Panc1 (cell line): Measurements from ENCODE around the gene RCOR1. TPM values are rescaled to one million over a fixed set of nuclear protein-coding genes. Genes with fewer than 3 reads are reported as not detected.

Experiments used
- ATAC-seq: fragments of 200-7000 bp; cut with Tn5 transposase; 2 replicates; pipeline ENCODE4 v1.9.1; 2020; ENCODE audit warnings: mild to moderate bottlenecking, moderate library complexity
- BruUV-seq: library from RNA; stranded (reverse); fragments of 400-500 nt; replicated peaks from 2 replicates; lab custom pipeline; 2021; lab: Mats Ljungman, UMichigan
- CTCF ChIA-PET: fragments of 300-600 bp; sonication (Branson Sonifier 250); formaldehyde crosslinking; loops from one replicate; lab custom pipeline; 2022; ENCODE audit warnings: antibody characterized with exemption; lab: Charles Lee
- POLR2A ChIA-PET: fragments of 300-600 bp; sonication (Branson Sonifier 250); formaldehyde crosslinking; loops from one replicate; lab custom pipeline; 2022; ENCODE audit warnings: antibody characterized with exemption; lab: Charles Lee
- DNase-seq: peaks from one replicate; pipeline ENCODE4 v3.0.0-alpha.2; 2010; ENCODE audit warnings: low read depth, low spot score
- H3K27ac ChIP-seq: 2 replicates; pipeline ENCODE4 v1.5.1; 2011; ENCODE audit warnings: mild to moderate bottlenecking, low read length, inconsistent platforms
- H3K27me3 ChIP-seq: fragments of 200-500 bp; sonication (Bioruptor generic); 2 replicates; pipeline ENCODE4 v1.6.0; 2014; ENCODE audit warnings: low read length, inconsistent platforms; ENCODE audit not compliant: control insufficient read depth, insufficient read depth
- H3K36me3 ChIP-seq: fragments of 200-500 bp; sonication (Bioruptor generic); 2 replicates; pipeline ENCODE4 v1.5.1; 2014; ENCODE audit warnings: inconsistent platforms, mild to moderate bottlenecking, low read length, moderate library complexity; ENCODE audit not compliant: control insufficient read depth, insufficient read depth
- H3K4me1 ChIP-seq: 2 replicates; pipeline ENCODE4 v1.5.1; 2011; ENCODE audit warnings: inconsistent platforms, mild to moderate bottlenecking, low read length, moderate library complexity; ENCODE audit not compliant: control insufficient read depth, insufficient read depth
- H3K4me3 ChIP-seq, 2 experiments: 2 replicates each; pipeline ENCODE4 v1.5.1; 2011 to 2012; ENCODE audit warnings: low read depth in 2 of 2, low read length in 2 of 2, mild to moderate bottlenecking in 2 of 2, inconsistent platforms in 1 of 2, moderate library complexity in 1 of 2
- H3K9me3 ChIP-seq: fragments of 200-500 bp; sonication (Bioruptor generic); 2 replicates; pipeline ENCODE4 v1.5.1; 2014; ENCODE audit warnings: low read depth, mild to moderate bottlenecking, inconsistent platforms, low read length, moderate library complexity; ENCODE audit not compliant: control insufficient read depth, insufficient read depth
- POLR2AphosphoS5 ChIP-seq: IDR thresholded peaks from 2 replicates; pipeline ENCODE4 v1.6.1; 2012; ENCODE audit warnings: mild to moderate bottlenecking, low read depth, low read length, moderate library complexity
- REST ChIP-seq, 2 experiments: IDR thresholded peaks; 2 replicates each; pipeline ENCODE4 v1.6.1; 2011 to 2012; ENCODE audit warnings: low read depth in 2 of 2, control low read depth in 1 of 2, low read length in 1 of 2, mild to moderate bottlenecking in 1 of 2, moderate library complexity in 1 of 2; ENCODE audit not compliant: insufficient read depth in 1 of 2
- SIN3A ChIP-seq: IDR thresholded peaks from 2 replicates; pipeline ENCODE4 v1.6.1; 2012; ENCODE audit warnings: low read depth, mild to moderate bottlenecking, low read length, moderate library complexity, borderline replicate concordance; ENCODE audit not compliant: insufficient read depth
- TCF7L2 ChIP-seq: IDR thresholded peaks from 2 replicates; pipeline ENCODE4 v1.6.1; 2011; ENCODE audit warnings: mild to moderate bottlenecking, low read depth, low read length, inconsistent platforms
- in situ Hi-C: cut with HindIII; loops from 2 replicates; pipeline ENCODE4 v1.10.0; 2016; ENCODE audit warnings: low sequenced_read_pairs, low pct_unique_long_range_greater_than_20kb
- intact Hi-C: fragments of 100-400 bp; cut with micrococcal nuclease; formaldehyde crosslinking; loops from one replicate; pipeline ENCODE4 v1.10.0; 2022; ENCODE audit not compliant: unreplicated experiment
- total RNA-seq: library from RNA; stranded (reverse); gene quantifications from one replicate; pipeline ENCODE4 v1.2.1, GENCODE V29; 2021; ENCODE audit not compliant: unreplicated experiment
- TF ChIP-seq, protein P1 (sequence below): fragments of 450-650 bp; IDR thresholded peaks from 2 replicates; pipeline ENCODE4 v1.5.1; 2017; ENCODE audit warnings: mild to moderate bottlenecking

Gene RCOR1
- total RNA-seq, 1 experiment from 2014 or later = 27.1 TPM

GRCh38 chr14:102610968-102611811 is 18.7 kb downstream of the RCOR1 start:
- no peak for ATAC-seq
- H3K27ac ChIP-seq = no peak overlapping the region
- H3K36me3 ChIP-seq = no peaks in the 10 kb centered on the region
- intact Hi-C loops = no loop called here
- H3K27me3 ChIP-seq = no peaks in the 10 kb centered on the region
- ChIA-PET POLR2A (no interaction called here), CTCF (interaction anchor here (0.6 kb wide), 1 partner anchor 96 kb away, joined by 3 read pairs; no protein-coding TSS in a partner anchor)
- DNase-seq = no peak
- no peak for TF ChIP-seq POLR2AphosphoS5
- no peak for TF ChIP-seq TCF7L2
- TF ChIP-seq, protein P1, sequence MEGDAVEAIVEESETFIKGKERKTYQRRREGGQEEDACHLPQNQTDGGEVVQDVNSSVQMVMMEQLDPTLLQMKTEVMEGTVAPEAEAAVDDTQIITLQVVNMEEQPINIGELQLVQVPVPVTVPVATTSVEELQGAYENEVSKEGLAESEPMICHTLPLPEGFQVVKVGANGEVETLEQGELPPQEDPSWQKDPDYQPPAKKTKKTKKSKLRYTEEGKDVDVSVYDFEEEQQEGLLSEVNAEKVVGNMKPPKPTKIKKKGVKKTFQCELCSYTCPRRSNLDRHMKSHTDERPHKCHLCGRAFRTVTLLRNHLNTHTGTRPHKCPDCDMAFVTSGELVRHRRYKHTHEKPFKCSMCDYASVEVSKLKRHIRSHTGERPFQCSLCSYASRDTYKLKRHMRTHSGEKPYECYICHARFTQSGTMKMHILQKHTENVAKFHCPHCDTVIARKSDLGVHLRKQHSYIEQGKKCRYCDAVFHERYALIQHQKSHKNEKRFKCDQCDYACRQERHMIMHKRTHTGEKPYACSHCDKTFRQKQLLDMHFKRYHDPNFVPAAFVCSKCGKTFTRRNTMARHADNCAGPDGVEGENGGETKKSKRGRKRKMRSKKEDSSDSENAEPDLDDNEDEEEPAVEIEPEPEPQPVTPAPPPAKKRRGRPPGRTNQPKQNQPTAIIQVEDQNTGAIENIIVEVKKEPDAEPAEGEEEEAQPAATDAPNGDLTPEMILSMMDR = no peak
- no peak for TF ChIP-seq SIN3A
- TF ChIP-seq REST (IDR thresholded peaks at IDR 0.05; ENCODE audit: insufficient read depth in 1 of 2, low read depth in 2 of 2, low read length in 1 of 2) = no peak
- no peaks in the 10 kb centered on the region for H3K4me1 ChIP-seq
- in situ Hi-C loops = no loop called here
- H3K9me3 ChIP-seq = no peaks in the 10 kb centered on the region
- no TSS peak for BruUV-seq
- no peak overlapping the region for H3K4me3 ChIP-seq

DNA sequence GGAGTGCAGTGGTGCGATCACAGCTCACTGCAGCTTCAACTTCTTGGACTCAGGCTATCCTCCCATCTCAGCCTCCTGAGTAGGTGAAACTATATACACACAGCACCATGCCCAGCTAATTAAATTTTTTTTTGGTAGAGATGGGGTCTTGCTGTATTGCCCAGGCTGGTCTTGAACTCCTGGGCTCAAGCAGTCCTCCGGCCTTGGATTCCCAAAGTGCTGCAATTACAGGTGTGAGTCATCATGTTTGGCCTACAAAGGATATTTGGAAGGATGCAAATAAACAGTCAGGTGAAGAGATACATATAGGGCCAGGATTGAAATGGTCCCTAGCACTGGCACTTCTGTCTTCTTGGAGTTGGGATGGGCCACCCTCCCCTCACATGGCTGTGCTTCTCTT is 23.9 kb downstream of the RCOR1 start:
- intact Hi-C loops (no loop called here), in situ Hi-C loops (no loop called here)
- TF ChIP-seq TCF7L2 (no peak), SIN3A (no peak), POLR2AphosphoS5 (no peak), REST (IDR thresholded peaks at IDR 0.05; ENCODE audit: insufficient read depth in 1 of 2, low read depth in 2 of 2, low read length in 1 of 2) (no peak)
- TF ChIP-seq, protein P1 = no peak
- no peak overlapping the region for H3K4me3 ChIP-seq
- ChIA-PET POLR2A (interaction anchor here (0.5 kb wide), 1 partner anchor 52 kb away, joined by 3 read pairs; no protein-coding TSS in a partner anchor), CTCF (no interaction called here)
- DNase-seq = no peak
- H3K27ac ChIP-seq = no peak overlapping the region
- H3K4me1 ChIP-seq = peaks cover 4% of the 10 kb centered on the region
- no peaks in the 10 kb centered on the region for H3K27me3 ChIP-seq
- BruUV-seq = no TSS peak
- no peaks in the 10 kb centered on the region for H3K9me3 ChIP-seq
- no peak for ATAC-seq
- H3K36me3 ChIP-seq = no peaks in the 10 kb centered on the region
